Stomach (tissue), 4 donors: ENCODE measurements around the gene ZNF79.

Experiments used
- EP300 ChIP-seq: sonication (generic); formaldehyde crosslinking; IDR thresholded peaks from one replicate; pipeline ENCODE4 v1.6.1; 2017; ENCODE audit warnings: antibody characterized with exemption
- POLR2AphosphoS5 ChIP-seq, 3 donors: sonication (generic); formaldehyde crosslinking; IDR thresholded peaks; one replicate each; pipeline ENCODE4 v1.6.1; 2016; ENCODE audit warnings: antibody characterized with exemption in 3 of 3
- TF ChIP-seq, protein P1 (sequence below), 7 experiments: fragments of 450-650 bp in 4 of 7; fragments of 200-600 bp in 3 of 7; sonication (generic) in 3 of 7; IDR thresholded peaks; one replicate each; pipeline ENCODE4 v1.5.1; 2016 to 2019; ENCODE audit warnings: antibody characterized with exemption in 7 of 7, control low read depth in 2 of 7, mild to moderate bottlenecking in 1 of 7

DNA sequence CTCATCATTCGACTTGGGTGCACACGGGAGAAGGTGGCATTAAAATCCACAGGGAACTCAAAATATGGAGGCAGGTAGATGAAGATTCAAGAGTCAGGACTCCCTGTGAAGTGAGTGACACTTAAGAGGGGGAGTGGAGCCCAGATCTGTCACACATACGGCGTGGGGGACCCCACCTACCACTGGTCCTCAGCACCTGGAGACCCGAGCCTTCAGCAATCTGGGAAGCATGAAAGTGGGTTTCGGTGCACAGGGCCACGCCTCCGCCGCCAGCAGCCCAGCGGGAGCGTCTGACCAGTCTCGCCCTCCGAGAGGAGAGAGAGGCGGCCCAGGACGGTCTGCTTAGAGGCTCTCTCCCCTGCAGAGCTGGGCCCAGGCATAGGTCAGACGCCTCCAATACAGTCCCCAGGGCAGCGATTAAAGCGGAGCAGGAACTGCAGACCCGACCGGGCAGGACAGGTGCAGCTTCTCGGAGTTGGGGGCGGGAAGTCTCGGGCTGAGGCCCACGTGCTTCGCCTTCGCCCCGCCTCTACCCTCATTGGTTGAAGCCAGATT, 27.9 kb upstream of the ZNF79 start:
- TF ChIP-seq, protein P1, sequence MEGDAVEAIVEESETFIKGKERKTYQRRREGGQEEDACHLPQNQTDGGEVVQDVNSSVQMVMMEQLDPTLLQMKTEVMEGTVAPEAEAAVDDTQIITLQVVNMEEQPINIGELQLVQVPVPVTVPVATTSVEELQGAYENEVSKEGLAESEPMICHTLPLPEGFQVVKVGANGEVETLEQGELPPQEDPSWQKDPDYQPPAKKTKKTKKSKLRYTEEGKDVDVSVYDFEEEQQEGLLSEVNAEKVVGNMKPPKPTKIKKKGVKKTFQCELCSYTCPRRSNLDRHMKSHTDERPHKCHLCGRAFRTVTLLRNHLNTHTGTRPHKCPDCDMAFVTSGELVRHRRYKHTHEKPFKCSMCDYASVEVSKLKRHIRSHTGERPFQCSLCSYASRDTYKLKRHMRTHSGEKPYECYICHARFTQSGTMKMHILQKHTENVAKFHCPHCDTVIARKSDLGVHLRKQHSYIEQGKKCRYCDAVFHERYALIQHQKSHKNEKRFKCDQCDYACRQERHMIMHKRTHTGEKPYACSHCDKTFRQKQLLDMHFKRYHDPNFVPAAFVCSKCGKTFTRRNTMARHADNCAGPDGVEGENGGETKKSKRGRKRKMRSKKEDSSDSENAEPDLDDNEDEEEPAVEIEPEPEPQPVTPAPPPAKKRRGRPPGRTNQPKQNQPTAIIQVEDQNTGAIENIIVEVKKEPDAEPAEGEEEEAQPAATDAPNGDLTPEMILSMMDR (IDR thresholded peaks at IDR 0.05): no peak
- TF ChIP-seq POLR2AphosphoS5 (IDR thresholded peaks at IDR 0.05): no peak
- no peak for TF ChIP-seq EP300
